GM10847 (cell line): ENCODE results near the gene PLXNA4.

Experiments used
- POLR2A ChIP-seq: IDR thresholded peaks from 2 replicates; pipeline ENCODE4 v1.6.1; 2011; ENCODE audit not compliant: insufficient read length; ENCODE audit errors: extremely low read depth

PLXNA4 gene

DNA sequence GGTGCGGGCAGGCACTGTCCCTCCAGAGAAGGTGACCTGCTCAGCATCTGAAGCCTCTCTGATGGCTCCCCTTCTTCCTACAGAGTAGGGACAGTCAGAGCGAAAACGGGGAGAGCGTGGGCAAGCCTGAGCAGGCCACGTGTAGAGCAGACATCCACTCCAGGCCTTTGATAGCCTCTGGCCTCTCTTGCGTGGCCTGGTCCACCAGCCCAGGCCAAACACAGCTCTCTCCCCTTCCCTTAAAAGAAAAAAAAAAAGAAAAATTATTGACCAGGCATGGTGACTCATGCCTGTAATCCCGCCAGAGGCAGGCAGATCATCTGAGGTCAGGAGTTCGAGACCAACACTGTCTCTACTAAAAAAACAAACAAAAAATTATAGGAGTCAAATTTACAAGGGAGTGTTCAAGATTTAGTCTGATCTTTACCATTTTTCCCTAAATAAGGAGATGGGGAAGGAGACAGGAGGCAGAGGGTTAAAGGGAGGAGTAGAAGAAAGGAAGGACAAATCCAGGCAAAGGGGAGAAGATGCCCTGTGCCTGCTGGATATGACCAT, 84.8 kb downstream of the PLXNA4 start:
- no peak for TF ChIP-seq POLR2A

- no peak for TF ChIP-seq POLR2A
Observed at GRCh38 chr7:132490474-132490873, 85.8 kb downstream of the PLXNA4 start.

DNA sequence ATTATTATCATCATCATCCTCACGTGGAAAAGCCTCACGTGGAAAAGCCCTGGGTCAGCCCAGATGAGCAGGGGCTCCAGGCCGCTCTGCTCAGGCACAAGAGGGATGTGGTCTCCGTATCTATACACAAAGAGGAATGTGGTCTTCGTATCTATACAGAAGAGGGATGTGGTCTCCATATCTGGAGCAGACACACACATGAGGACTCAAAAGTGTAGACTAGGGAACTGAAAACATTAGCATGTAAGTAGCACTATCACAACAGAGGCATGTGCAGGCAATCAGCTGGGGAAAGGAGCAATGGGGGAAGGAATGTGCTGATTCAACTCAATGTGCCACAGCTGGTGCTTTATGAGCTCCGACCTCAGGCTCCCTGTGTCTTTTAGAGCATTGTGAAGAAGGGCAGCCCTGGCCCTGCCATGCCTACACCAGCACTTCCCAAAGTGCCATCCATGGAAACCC, 86.5 kb downstream of the PLXNA4 start:
- TF ChIP-seq POLR2A, result no peak

GRCh38 chr7:132488634-132489302, 87.5 kb downstream of the PLXNA4 start:
- no peak for TF ChIP-seq POLR2A

GRCh38 chr7:132486274-132486610, 90.0 kb downstream of the PLXNA4 start:
- TF ChIP-seq POLR2A, result no peak

- TF ChIP-seq POLR2A, result no peak
Observed at GRCh38 chr7:132485600-132486273, 90.5 kb downstream of the PLXNA4 start.

- no peak for TF ChIP-seq POLR2A
Observed at GRCh38 chr7:132485136-132485535, 91.1 kb downstream of the PLXNA4 start.

DNA sequence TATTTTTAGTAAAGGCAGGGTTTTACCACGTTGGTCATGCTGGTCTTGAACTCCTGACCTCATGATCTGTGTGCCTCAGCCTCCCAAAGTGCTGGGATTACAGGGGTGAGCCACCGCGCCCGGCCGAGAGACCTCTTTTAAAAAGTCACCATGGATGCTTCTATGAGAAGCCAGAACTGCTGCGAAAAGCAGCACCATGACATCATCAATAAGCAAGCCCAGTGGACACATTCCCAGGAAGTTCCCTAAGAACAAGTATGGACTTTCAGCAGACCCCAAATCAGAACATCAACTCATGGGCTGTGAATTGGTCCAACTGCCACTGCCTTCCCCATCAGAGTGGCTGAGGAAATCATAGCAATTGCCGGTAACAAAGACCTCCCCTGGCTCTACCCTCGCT, 93.4 kb downstream of the PLXNA4 start:
- TF ChIP-seq POLR2A, result no peak

DNA sequence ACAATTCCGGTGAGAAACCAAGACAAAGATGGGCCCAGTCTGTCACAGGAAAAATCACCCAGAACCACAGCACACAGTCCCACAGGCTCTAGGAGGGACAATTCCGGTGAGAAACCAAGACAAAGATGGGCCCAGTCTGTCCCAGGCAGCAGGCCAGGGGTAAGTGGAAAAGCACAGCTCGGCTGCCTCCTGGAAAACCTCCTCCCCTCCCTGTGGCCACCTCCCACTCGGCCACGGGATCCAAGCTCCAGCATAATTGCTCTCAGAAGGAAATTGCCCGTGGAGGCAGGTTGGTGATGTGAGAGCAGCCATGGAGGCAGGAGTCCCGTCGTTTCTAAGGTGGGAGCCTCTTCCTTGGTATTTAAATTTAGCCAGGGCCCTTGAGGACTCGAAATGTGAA, 95.7 kb downstream of the PLXNA4 start:
- no peak for TF ChIP-seq POLR2A

GRCh38 chr7:132476541-132476940, 99.7 kb downstream of the PLXNA4 start:
- no peak for TF ChIP-seq POLR2A

GRCh38 chr7:132475669-132476116, 100.6 kb downstream of the PLXNA4 start:
- no peak for TF ChIP-seq POLR2A

GRCh38 chr7:132475037-132475668, 101.1 kb downstream of the PLXNA4 start:
- TF ChIP-seq POLR2A, result no peak

- TF ChIP-seq POLR2A, result no peak
Observed at GRCh38 chr7:132472463-132473120, 103.7 kb downstream of the PLXNA4 start.

GRCh38 chr7:132471515-132471914, 104.8 kb downstream of the PLXNA4 start:
- TF ChIP-seq POLR2A, result no peak

DNA sequence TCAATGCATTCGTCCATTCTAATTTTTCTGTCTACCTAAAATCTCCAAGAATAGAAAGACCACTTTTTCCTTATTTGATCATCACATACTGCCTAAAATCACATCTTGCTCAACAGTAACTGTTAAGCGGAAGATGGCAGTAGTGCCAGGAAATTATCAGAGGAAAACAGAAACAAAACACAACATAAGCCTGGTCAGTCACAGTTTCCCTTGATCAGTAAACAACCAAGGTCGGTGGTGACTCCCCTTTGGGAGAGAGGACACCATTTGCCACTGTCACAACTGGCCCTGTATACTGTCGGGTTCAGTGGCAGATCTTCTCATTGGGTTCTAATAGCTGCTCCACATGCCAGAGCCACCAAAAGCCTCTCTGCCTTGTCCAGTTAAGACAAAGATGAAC, 106.6 kb downstream of the PLXNA4 start:
- no peak for TF ChIP-seq POLR2A
